ENCODE results near the gene ADSS1.
A peak's percentile ranks its signal among the peaks of the same experiment; 100 is the strongest.

Gene ADSS1

DNA sequence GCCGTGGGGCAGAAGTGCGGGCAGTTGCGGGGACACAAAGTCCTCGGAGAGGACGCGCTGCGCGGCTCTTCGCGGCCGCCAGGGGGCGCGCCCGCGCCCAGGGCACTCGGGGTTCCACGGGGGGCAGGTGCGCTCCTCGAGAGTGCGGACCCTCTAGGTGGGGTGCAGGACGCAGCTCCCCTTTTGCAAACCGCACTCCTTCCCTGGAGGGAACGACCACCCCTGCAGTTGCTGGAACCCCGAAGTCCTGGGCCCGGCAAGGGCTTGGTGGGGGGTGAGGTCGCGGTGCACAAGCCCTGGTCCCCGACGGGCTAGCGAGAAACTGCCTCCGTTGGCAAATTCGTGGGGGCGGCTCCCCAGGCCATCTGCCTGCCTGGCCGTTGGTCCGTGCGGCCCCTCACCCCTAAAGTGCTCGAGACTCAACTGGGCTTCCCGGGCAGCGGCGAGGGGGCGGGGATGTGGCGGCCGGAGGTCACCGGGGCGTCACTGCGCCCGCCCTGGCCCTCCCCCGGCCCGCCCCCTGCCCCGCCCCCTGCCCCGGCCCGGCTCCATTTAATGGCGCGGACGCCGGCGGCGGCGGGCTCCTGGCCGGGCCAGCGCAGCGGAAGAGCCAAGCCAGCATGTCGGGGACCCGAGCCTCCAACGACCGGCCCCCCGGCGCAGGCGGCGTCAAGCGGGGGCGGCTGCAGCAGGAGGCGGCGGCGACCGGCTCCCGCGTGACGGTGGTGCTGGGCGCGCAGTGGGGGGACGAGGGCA, at the start of gene ADSS1:
Gene ADSS1, plus strand, starts transcription at position 579 of the 756 bp plus-strand sequence. Its CDS starts 42 bp downstream, at position 621.
- H3K27me3 ChIP-seq (ENCODE audit: control insufficient read depth, low read length): peaks cover 15% of the 10 kb centered on the region
- no peak within 1 kb of the TSS for H3K27ac ChIP-seq (ENCODE audit: low read depth, low read length)
- H3K79me2 ChIP-seq (ENCODE audit: control insufficient read depth, low read length): no peaks in the 10 kb centered on the region
- H3K9me3 ChIP-seq (ENCODE audit: control insufficient read depth, insufficient read depth, low read length): no peaks in the 10 kb centered on the region
- H3F3A ChIP-seq (ENCODE audit: control insufficient read depth, insufficient read depth): no peaks in the 10 kb centered on the region
- H3K36me3 ChIP-seq (ENCODE audit: control insufficient read depth, low read length): no peaks in the 10 kb centered on the region
- H3K9me2 ChIP-seq (replicated peaks; ENCODE audit: control insufficient read depth, low read length): no peaks in the 10 kb centered on the region
- H3K4me3 ChIP-seq (ENCODE audit: low read length): peak within 1 kb of the TSS; percentile 76
- TF ChIP-seq EZH2phosphoT487 (IDR thresholded peaks at IDR 0.05; ENCODE audit: borderline replicate concordance, low read length): no peak
- peak; percentile 96 for TF ChIP-seq CTCF (IDR thresholded peaks at IDR 0.05; ENCODE audit: low read depth, low read length, poor library complexity, severe bottlenecking)
- H3K4me2 ChIP-seq (ENCODE audit: low read length): peak within 1 kb of the TSS; percentile 74
- H4K20me1 ChIP-seq (ENCODE audit: control insufficient read depth, insufficient read depth, low read depth, low read length): no peaks in the 10 kb centered on the region
- peaks cover 11% of the 10 kb centered on the region for H3K4me1 ChIP-seq (ENCODE audit: control insufficient read depth, low read length)

GRCh38 chr14:104675447-104675846, 48.6 kb upstream of the ADSS1 start:
- TF ChIP-seq EZH2phosphoT487 (IDR thresholded peaks at IDR 0.05; ENCODE audit: borderline replicate concordance, low read length): no peak
- TF ChIP-seq CTCF (IDR thresholded peaks at IDR 0.05; ENCODE audit: low read depth, low read length, poor library complexity, severe bottlenecking): no peak
- Histone ChIP-seq H3F3A (ENCODE audit: control insufficient read depth, insufficient read depth) (no peaks in the 10 kb centered on the region), H3K9me2 (replicated peaks; ENCODE audit: control insufficient read depth, low read length) (no peaks in the 10 kb centered on the region), H3K27me3 (ENCODE audit: control insufficient read depth, low read length) (peaks cover 6% of the 10 kb centered on the region; the same call in 1 of the 2 replicates), H3K4me2 (ENCODE audit: low read length) (no peak overlapping the region), H3K4me3 (ENCODE audit: low read length) (no peak overlapping the region), H4K20me1 (ENCODE audit: control insufficient read depth, insufficient read depth, low read depth, low read length) (no peaks in the 10 kb centered on the region), H3K27ac (ENCODE audit: low read depth, low read length) (no peak overlapping the region), H3K79me2 (ENCODE audit: control insufficient read depth, low read length) (no peaks in the 10 kb centered on the region), H3K4me1 (ENCODE audit: control insufficient read depth, low read length) (peaks cover 29% of the 10 kb centered on the region), H3K36me3 (ENCODE audit: control insufficient read depth, low read length) (no peaks in the 10 kb centered on the region), H3K9me3 (ENCODE audit: control insufficient read depth, insufficient read depth, low read length) (peaks cover 14% of the 10 kb centered on the region)

DNA sequence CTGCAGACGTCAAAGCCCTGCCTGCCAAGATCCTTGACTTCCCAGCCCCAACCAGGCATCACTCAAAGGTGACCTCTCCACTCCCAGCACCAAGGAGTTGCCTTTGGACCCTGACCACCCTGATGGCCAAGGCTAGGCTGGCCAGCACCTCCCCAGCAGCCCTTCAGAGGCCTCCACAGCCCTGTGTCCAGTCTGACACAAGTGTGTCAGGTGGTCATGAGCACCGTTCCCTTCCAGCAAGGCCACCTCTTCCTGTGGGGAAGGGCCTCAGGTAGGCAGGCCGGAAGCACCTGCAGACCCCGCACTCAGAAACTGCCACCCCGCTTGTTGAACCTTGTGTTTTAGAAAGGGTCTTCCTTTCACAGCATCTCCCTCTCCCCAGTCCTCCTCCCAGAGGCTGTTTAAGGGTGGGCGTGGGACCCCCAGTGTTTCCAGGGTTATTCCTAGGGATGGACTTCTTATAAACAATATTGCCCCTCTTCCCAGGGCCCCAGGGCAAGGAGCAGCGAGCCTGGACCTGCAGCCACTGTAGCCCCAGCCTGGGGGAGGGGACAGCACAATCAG, 47.8 kb upstream of the ADSS1 start:
- TF ChIP-seq EZH2phosphoT487 (IDR thresholded peaks at IDR 0.05; ENCODE audit: borderline replicate concordance, low read length): no peak
- TF ChIP-seq CTCF (IDR thresholded peaks at IDR 0.05; ENCODE audit: low read depth, low read length, poor library complexity, severe bottlenecking): no peak
- Histone ChIP-seq H3K9me3 (ENCODE audit: control insufficient read depth, insufficient read depth, low read length) (peaks cover 14% of the 10 kb centered on the region), H4K20me1 (ENCODE audit: control insufficient read depth, insufficient read depth, low read depth, low read length) (no peaks in the 10 kb centered on the region), H3K9me2 (replicated peaks; ENCODE audit: control insufficient read depth, low read length) (no peaks in the 10 kb centered on the region), H3K27me3 (ENCODE audit: control insufficient read depth, low read length) (peaks cover 2% of the 10 kb centered on the region; the same call in 1 of the 2 replicates), H3K4me2 (ENCODE audit: low read length) (no peak overlapping the region), H3K36me3 (ENCODE audit: control insufficient read depth, low read length) (no peaks in the 10 kb centered on the region), H3K4me1 (ENCODE audit: control insufficient read depth, low read length) (peaks cover 36% of the 10 kb centered on the region), H3F3A (ENCODE audit: control insufficient read depth, insufficient read depth) (no peaks in the 10 kb centered on the region), H3K79me2 (ENCODE audit: control insufficient read depth, low read length) (no peaks in the 10 kb centered on the region), H3K4me3 (ENCODE audit: low read length) (no peak overlapping the region), H3K27ac (ENCODE audit: low read depth, low read length) (no peak overlapping the region)
